K562 (cell line): Measurements from ENCODE around the gene FAM25C. TPM values are rescaled to one million over a fixed set of nuclear protein-coding genes. Genes with fewer than 3 reads are reported as not detected.
"Not testable (repeated sequence)": the region's sequence is repeated elsewhere in the genome, so short reads cannot be mapped to it uniquely, and the experiment has no call there.

Experiments used
- ATAC-seq: fragments of 200-7000 bp; cut with Tn5 transposase; 3 replicates; pipeline ENCODE4 v1.9.1; 2020; ENCODE audit warnings: moderate library complexity
- BruUV-seq: library from RNA; stranded (reverse); fragments of 400-500 nt; replicated peaks from 2 replicates; lab custom pipeline; 2021; lab: Mats Ljungman, UMichigan
- CTCF ChIA-PET: fragments of 300-600 bp; formaldehyde crosslinking; extraction: SDS; loops from one replicate; lab custom pipeline; 2021; ENCODE audit warnings: low intra/inter-chr PET ratio; lab: Yijun Ruan, JAX
- POLR2A ChIA-PET: fragments of 300-600, 350-650 bp; sonication (Branson Sonifier 250); formaldehyde crosslinking; extraction: SDS; loops from one replicate; lab custom pipeline; 2021; ENCODE audit warnings: antibody characterized with exemption, inconsistent platforms; lab: Yijun Ruan, JAX
- DNase-seq, 4 experiments: peaks; one replicate each; pipeline versions ENCODE4 v3.0.0 to v3.0.0-alpha.2; 2011 to 2018; ENCODE audit warnings: low spot score in 3 of 4, mixed read lengths in 3 of 4; ENCODE audit errors: extremely low read depth in 1 of 4
- FAIRE-seq: peaks from 2 replicates; lab custom pipeline; 2011; peaks lifted over from hg19 to GRCh38; lab: Jason Lieb, UNC
- H2AFZ ChIP-seq: 2 replicates; pipeline ENCODE4 v1.6.0; 2011; ENCODE audit warnings: low read depth, low read length, control low read depth, inconsistent platforms
- H3K27ac ChIP-seq: fragments of 200-600 bp; 3 replicates; pipeline ENCODE4 v1.8.0; 2011; ENCODE audit warnings: low read depth, mild to moderate bottlenecking, control low read depth, inconsistent platforms, low read length, moderate library complexity, mixed read lengths; ENCODE audit errors: extremely low read depth
- H3K27me3 ChIP-seq, 2 experiments: fragments of 300-600 bp in 1 of 2; 2 replicates in 1 of 2; 3 replicates in 1 of 2; pipeline versions ENCODE4 v1.6.0 to v1.8.0; 2011; ENCODE audit warnings: inconsistent platforms in 2 of 2, low read length in 2 of 2, mild to moderate bottlenecking in 1 of 2, mixed read lengths in 1 of 2, moderate library complexity in 1 of 2; ENCODE audit not compliant: control insufficient read depth in 2 of 2, insufficient read depth in 2 of 2
- H3K36me3 ChIP-seq: fragments of 300-600 bp; 3 replicates; pipeline ENCODE4 v1.8.0; 2011; ENCODE audit warnings: mild to moderate bottlenecking, low read length, inconsistent platforms; ENCODE audit not compliant: control insufficient read depth, insufficient read depth
- H3K4me1 ChIP-seq, 2 experiments: fragments of 200-600 bp in 1 of 2; replicated peaks in 1 of 2; 2 replicates in 1 of 2; 3 replicates in 1 of 2; pipeline versions ENCODE4 v1.5.1 to v1.8.0; 2011; ENCODE audit warnings: inconsistent platforms in 2 of 2, low read length in 2 of 2, mild to moderate bottlenecking in 1 of 2, mixed read lengths in 1 of 2, moderate library complexity in 1 of 2; ENCODE audit not compliant: control insufficient read depth in 2 of 2, insufficient read depth in 2 of 2
- H3K4me2 ChIP-seq: 2 replicates; pipeline ENCODE4 v1.6.1; 2011; ENCODE audit warnings: low read length, control low read depth, inconsistent platforms, mixed read lengths; ENCODE audit not compliant: insufficient read depth
- H3K4me3 ChIP-seq: fragments of 200-600 bp; sonication (generic), shearing (Covaris generic); 2 replicates; pipeline ENCODE4 v1.5.1; 2016; ENCODE audit warnings: control low read depth, inconsistent platforms
- H3K79me2 ChIP-seq: fragments of 200-600 bp; 3 replicates; pipeline ENCODE4 v1.8.0; 2011; ENCODE audit warnings: low read length, inconsistent platforms; ENCODE audit not compliant: control insufficient read depth, insufficient read depth
- H3K9ac ChIP-seq, 2 experiments: 2 replicates each; pipeline versions ENCODE4 v1.6.0 to v1.6.1; 2011; ENCODE audit warnings: low read depth in 2 of 2, low read length in 2 of 2, control low read depth in 1 of 2, inconsistent platforms in 1 of 2, mild to moderate bottlenecking in 1 of 2, mixed read lengths in 1 of 2; ENCODE audit not compliant: insufficient read depth in 1 of 2
- H3K9me1 ChIP-seq: one replicate; pipeline ENCODE4 v1.6.0; 2011; ENCODE audit warnings: inconsistent platforms, mild to moderate bottlenecking, low read length, moderate library complexity; ENCODE audit not compliant: control insufficient read depth, insufficient read depth
- H3K9me3 ChIP-seq: replicated peaks from 2 replicates; pipeline ENCODE4 v1.5.1; 2011; ENCODE audit warnings: low read depth, low read length, inconsistent platforms; ENCODE audit not compliant: control insufficient read depth, insufficient read depth
- H4K20me1 ChIP-seq: replicated peaks from 2 replicates; pipeline ENCODE4 v1.6.1; 2011; ENCODE audit warnings: low read length, inconsistent platforms, mixed read lengths; ENCODE audit not compliant: control insufficient read depth, insufficient read depth
- EGR1 ChIP-seq: fragments of 450-650 bp; conservative IDR thresholded peaks from 2 replicates; pipeline ENCODE4 v1.6.1; 2017; ENCODE audit warnings: mild to moderate bottlenecking
- WGBS: fragments of 100-300 bp; shearing (Covaris generic); methylation state at CpG from one replicate; pipeline ENCODE4 v1.1.6; 2016; ENCODE audit warnings: low coverage, mixed read lengths; ENCODE audit not compliant: insufficient coverage; ENCODE audit errors: missing lambda C conversion rate; 5-methylcytosine and 5-hydroxymethylcytosine counted together
- in situ Hi-C: fragments of 300-500 bp; cut with MboI; formaldehyde crosslinking; loops from 4 replicates; pipeline ENCODE4 v1.15.0; 2018; ENCODE audit warnings: inconsistent platforms, mixed read lengths
- intact Hi-C: fragments of 100-400 bp; cut with micrococcal nuclease; formaldehyde crosslinking; loops from 2 replicates; pipeline ENCODE4 v1.14.2; 2022
- polyA plus RNA-seq, 8 experiments: library from polyadenylated mRNA; depleted of rRNA in 4 of 8; stranded (reverse) in 5 of 8; unstranded in 3 of 8; fragments of >200 nt; fragmentation: Nextera tagmentation in 2 of 8; fragmentation: Illumina TruSeq in 1 of 8; extraction: Ambion mirVana in 2 of 8; extraction: Trizol in 1 of 8; gene quantifications; 2 replicates each; pipeline versions ENCODE4 v1.2.1 to v1.2.3, GENCODE V29; 2011 to 2014; ENCODE audit warnings: inconsistent platforms in 1 of 8, missing spikeins in 1 of 8
- total RNA-seq, 7 experiments: library from RNA; depleted of rRNA in 6 of 7; stranded (reverse); fragments of >200 nt in 6 of 7; fragmentation: Illumina TruSeq in 2 of 7; extraction: Trizol in 2 of 7; gene quantifications; 2 replicates each; pipeline versions ENCODE4 v1.2.1 to v1.2.3, GENCODE V29; 2011 to 2021; ENCODE audit warnings: low replicate concordance in 1 of 7
- TF ChIP-seq, protein P1 (sequence below), 3 experiments: IDR thresholded peaks in 2 of 3; conservative IDR thresholded peaks in 1 of 3; 2 replicates each; pipeline ENCODE4 v1.5.1; 2011 to 2012; ENCODE audit warnings: low read length in 3 of 3, mild to moderate bottlenecking in 3 of 3, control low read depth in 2 of 3, improper control_type of control experiment in 1 of 3, inconsistent platforms in 1 of 3, low read depth in 1 of 3, mixed read lengths in 1 of 3, moderate library complexity in 1 of 3; ENCODE audit not compliant: insufficient read depth in 2 of 3

Gene FAM25C
- total and polyA plus RNA-seq, 9 of the 15 experiments (the other 6 are each of a cell fraction or from before 2014, with no cell fraction given) = not detected

DNA sequence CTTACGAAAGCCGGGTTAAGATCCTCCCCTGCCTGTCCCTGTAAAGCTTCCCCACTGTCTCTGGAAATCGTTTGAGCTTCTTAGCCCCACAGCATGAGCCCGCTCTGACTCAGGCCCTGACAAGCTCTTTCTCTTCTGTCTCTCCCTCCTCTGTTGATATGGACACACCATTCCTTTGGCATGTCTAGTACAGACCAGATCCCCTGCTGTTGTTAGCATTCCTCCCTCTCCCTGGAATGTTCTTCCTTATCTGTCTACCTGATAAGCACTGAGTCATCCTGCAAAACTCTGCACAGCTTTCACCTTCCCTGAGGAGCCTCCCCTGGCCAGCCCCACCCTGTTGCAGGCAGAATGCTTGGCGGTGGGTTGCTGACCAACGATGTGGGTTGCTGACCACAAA lies 11.6 kb downstream of the FAM25C start:
- intact Hi-C loops, H3K4me2 ChIP-seq, CTCF ChIA-PET: not testable (repeated sequence)

DNA sequence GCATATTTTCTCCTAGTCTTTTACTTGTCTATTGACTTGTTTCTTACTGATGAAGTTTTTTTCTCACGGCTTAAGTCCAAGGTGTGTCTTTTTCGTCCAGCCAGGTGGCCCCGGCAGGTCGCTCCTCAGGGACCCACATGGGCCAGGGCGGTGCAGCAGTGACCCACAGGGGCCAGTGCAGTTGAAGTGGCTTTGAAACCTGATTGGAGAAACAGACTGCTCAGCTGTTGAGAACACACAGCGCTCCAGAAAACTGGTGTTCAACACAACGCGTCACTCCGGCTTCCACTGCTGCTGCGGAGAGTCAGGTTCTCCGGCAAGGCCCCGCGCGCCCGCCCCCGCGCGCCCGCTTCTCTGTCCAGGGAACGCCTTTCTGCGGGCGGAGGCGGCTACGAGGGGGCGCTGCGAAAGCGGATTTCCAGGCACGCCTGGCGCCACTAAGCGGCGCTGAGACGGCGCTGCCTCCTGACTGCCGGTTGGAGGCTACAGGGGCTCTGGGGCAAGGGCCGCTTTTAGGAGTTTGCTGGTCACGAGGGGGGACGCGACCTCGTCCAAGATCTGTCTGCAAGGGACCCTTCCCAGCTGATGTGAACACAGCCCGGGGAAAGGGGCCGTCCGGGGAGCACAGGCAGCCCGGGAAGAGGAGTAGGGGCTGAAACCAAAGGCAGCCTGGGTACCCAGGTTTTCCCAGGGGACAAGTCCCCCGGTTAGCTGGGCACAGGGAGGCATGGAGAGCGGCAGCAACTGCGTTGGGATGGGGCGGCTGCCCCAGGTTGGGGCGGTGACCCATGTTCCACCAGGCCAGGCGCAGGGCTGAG lies 13.0 kb downstream of the FAM25C start:
- H3K79me2 ChIP-seq, H3K36me3 ChIP-seq, H3K27ac ChIP-seq, H3K27me3 ChIP-seq, POLR2A ChIA-PET, FAIRE-seq, CTCF ChIA-PET, H3K4me2 ChIP-seq, DNase-seq, H3K4me3 ChIP-seq, H3K9me3 ChIP-seq, BruUV-seq, intact Hi-C loops, H4K20me1 ChIP-seq, H3K4me1 ChIP-seq, in situ Hi-C loops, H3K9me1 ChIP-seq: not testable (repeated sequence)
- WGBS = 0% methylated on average over 5 of the region's 49 CpGs
- ATAC-seq = peak; percentile 99
- TF ChIP-seq, protein P1, sequence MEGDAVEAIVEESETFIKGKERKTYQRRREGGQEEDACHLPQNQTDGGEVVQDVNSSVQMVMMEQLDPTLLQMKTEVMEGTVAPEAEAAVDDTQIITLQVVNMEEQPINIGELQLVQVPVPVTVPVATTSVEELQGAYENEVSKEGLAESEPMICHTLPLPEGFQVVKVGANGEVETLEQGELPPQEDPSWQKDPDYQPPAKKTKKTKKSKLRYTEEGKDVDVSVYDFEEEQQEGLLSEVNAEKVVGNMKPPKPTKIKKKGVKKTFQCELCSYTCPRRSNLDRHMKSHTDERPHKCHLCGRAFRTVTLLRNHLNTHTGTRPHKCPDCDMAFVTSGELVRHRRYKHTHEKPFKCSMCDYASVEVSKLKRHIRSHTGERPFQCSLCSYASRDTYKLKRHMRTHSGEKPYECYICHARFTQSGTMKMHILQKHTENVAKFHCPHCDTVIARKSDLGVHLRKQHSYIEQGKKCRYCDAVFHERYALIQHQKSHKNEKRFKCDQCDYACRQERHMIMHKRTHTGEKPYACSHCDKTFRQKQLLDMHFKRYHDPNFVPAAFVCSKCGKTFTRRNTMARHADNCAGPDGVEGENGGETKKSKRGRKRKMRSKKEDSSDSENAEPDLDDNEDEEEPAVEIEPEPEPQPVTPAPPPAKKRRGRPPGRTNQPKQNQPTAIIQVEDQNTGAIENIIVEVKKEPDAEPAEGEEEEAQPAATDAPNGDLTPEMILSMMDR (IDR thresholded peaks at IDR 0.05 in 2 of 3, conservative IDR thresholded peaks at IDR 0.05 in 1 of 3; ENCODE audit: insufficient read depth in 2 of 3, low read depth in 1 of 3, low read length in 3 of 3) = peak in 1 of 3 experiments; percentile 5; a peak in 1 of 6 replicates
- peak; percentile 41; the same call in 1 of the 2 replicates for TF ChIP-seq EGR1
- peak overlapping the region; percentile 68; the same call in 1 of the 2 replicates for H2AFZ ChIP-seq
- H3K9ac ChIP-seq = 0 out of 4 replicates have a peak overlapping the region, but pooled peaks of 1 of the 2 experiments have one; percentile 35

More for the DNA sequence above, 11.6 kb downstream of the FAM25C start:
- H3K9ac ChIP-seq, H3K9me1 ChIP-seq, H2AFZ ChIP-seq, H4K20me1 ChIP-seq, H3K4me3 ChIP-seq, H3K27me3 ChIP-seq, H3K79me2 ChIP-seq, BruUV-seq, H3K4me1 ChIP-seq, H3K27ac ChIP-seq, H3K9me3 ChIP-seq, ATAC-seq, POLR2A ChIA-PET, in situ Hi-C loops, DNase-seq, FAIRE-seq, H3K36me3 ChIP-seq: not testable (repeated sequence)
- no CpG with 5 or more reads among the region's 6 CpGs for WGBS

DNA sequence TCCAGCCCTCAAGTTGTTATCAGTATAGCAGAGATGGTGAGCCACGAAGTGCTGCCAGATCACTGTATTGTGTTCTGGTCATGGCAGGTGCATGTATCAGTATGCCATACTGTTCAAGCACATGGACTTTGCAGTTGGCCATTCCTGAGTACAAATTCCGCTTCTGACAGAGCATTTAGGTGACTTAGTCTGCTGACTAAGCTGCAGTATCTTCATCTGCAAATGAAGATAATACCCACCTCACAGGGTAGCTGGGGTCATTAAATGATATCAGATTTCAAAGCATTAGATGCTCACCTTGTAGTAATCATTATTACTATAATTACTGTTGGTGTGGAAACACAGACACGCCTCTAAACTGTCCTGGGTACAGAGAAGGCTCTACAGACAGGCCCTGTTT lies 24.2 kb downstream of the FAM25C start:
- H3K9ac ChIP-seq, H3K4me3 ChIP-seq, intact Hi-C loops, H3K4me1 ChIP-seq, DNase-seq, BruUV-seq, CTCF ChIA-PET, POLR2A ChIA-PET, H3K79me2 ChIP-seq, H3K4me2 ChIP-seq, H2AFZ ChIP-seq, H3K27ac ChIP-seq, FAIRE-seq, in situ Hi-C loops, H4K20me1 ChIP-seq, ATAC-seq, H3K9me3 ChIP-seq, H3K27me3 ChIP-seq, H3K9me1 ChIP-seq, H3K36me3 ChIP-seq: not testable (repeated sequence)
- 0% methylated on average over 1 of the region's 3 CpGs for WGBS
